Cardiac muscle cell (in vitro differentiated cells and primary cell): ENCODE results near the gene STARD3NL. TPM values are rescaled to one million over a fixed set of nuclear protein-coding genes. Genes with fewer than 3 reads are reported as not detected.

Experiments used
- DNase-seq, 2 donors: peaks; one replicate each; pipeline versions ENCODE4 v3.0.0 to v3.0.0-alpha.2; 2010 to 2017; ENCODE audit warnings: low read depth in 1 of 2, low spot score in 1 of 2
- H3K27ac ChIP-seq: fragments of 200-600 bp; sonication (generic); 2 replicates; pipeline ENCODE4 v1.5.1; 2016
- H3K27me3 ChIP-seq: fragments of 200-600 bp; sonication (generic); 2 replicates; pipeline ENCODE4 v1.6.0; 2016; ENCODE audit warnings: control low read depth
- H3K36me3 ChIP-seq: fragments of 200-600 bp; sonication (generic); 2 replicates; pipeline ENCODE4 v1.5.1; 2016; ENCODE audit warnings: control low read depth
- H3K4me1 ChIP-seq: fragments of 200-600 bp; sonication (generic); 2 replicates; pipeline ENCODE4 v1.8.1; 2017; ENCODE audit warnings: low read depth, mild to moderate bottlenecking, mixed run types
- H3K4me3 ChIP-seq: fragments of 200-600 bp; sonication (generic); 2 replicates; pipeline ENCODE4 v1.5.1; 2016; ENCODE audit warnings: mild to moderate bottlenecking
- H3K9me3 ChIP-seq: fragments of 200-600 bp; sonication (generic); 2 replicates; pipeline ENCODE4 v1.5.1; 2017; ENCODE audit warnings: low read depth, mild to moderate bottlenecking, control low read depth
- CTCF ChIP-seq: IDR thresholded peaks from 2 replicates; pipeline ENCODE4 v1.5.1; 2012; ENCODE audit warnings: low read depth, mild to moderate bottlenecking, low read length
- polyA plus RNA-seq: library from polyadenylated mRNA; unstranded; fragments of >200 nt; fragmentation: Nextera tagmentation; extraction: Ambion mirVana; gene quantifications from 2 replicates; pipeline ENCODE4 v1.2.1, GENCODE V29; 2016
- total RNA-seq: library from RNA; depleted of rRNA; stranded (reverse); fragments of >200 nt; gene quantifications from 2 replicates; pipeline ENCODE4 v1.2.3, GENCODE V29; 2016

STARD3NL gene
- total and polyA plus RNA-seq, 2 experiments from 2014 or later: 55.4 to 111 TPM

DNA sequence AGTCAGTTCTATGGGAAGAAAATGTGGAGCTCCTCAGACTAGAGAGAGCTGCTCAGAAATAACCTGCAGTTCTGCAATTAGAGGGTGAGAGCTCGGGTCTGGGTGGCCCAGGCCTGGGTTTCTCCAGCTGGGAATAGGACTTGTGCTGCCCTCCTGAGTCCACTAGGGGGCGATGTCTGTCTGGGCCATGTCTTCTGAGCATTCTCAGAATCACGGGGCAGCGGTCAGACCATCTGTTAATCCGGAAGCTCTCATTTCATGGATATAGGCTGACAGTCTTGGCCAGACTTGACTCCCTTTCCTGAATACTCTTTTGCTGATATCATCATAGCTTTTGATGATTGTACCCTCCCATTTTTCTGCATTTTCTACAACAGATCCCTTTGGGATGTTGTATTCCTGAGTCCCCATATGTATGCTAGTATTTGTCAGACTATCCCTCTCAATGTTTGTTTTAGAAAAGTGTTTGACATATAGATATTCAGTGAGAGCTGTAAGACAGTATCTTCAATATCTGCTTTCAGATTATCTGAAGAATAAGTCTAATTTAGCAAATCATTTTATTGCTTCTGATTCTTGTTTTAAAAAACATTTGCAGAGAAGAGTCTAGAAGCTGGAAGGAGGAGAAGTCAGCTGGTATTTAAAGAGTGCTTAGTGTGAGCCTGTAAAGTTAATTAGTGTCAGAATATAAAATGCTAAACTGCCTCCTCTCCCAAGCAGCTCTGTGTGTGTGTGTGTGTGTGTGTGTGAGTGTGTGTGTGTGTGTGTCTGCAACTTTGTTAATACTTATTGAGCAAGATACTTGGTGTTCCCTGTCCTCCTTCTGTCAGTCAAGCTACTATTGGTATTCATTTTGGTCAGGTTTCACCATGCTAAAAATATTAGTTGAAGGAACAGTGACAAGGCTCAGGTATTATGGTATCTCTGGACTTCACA lies 38.0 kb downstream of the STARD3NL start:
- TF ChIP-seq CTCF: peak; percentile 99
- H3K27me3 ChIP-seq: no peaks in the 10 kb centered on the region
- no peak overlapping the region for H3K4me3 ChIP-seq
- H3K27ac ChIP-seq: peak overlapping the region; percentile 25
- H3K4me1 ChIP-seq: no peaks in the 10 kb centered on the region
- no peaks in the 10 kb centered on the region for H3K9me3 ChIP-seq
- H3K36me3 ChIP-seq: peaks cover 42% of the 10 kb centered on the region
- peak; percentile 83 to 95 for DNase-seq

DNA sequence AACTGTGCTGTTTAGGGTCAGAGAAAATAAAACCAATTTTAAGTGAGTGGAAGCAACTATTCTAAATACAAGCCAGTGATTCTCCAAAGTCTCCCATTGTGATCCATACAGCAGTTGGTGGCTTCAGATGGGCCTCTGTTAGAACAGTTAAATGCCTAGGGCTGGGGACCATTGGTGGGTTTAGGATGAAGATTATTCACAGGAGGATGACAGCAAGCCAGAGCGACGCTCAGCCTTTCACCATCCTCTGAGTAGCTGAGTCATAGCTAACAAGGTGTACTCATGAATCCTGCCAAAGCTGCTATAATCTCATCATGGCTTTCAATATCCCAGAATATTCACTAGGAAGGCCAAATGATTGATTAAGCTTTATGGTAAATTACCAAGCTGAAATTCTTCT lies 39.6 kb downstream of the STARD3NL start:
- Histone ChIP-seq H3K36me3 (peaks cover 46% of the 10 kb centered on the region), H3K4me1 (no peaks in the 10 kb centered on the region), H3K4me3 (no peak overlapping the region), H3K9me3 (no peaks in the 10 kb centered on the region), H3K27me3 (no peaks in the 10 kb centered on the region), H3K27ac (no peak overlapping the region)
- DNase-seq: no peak
- TF ChIP-seq CTCF: no peak

DNA sequence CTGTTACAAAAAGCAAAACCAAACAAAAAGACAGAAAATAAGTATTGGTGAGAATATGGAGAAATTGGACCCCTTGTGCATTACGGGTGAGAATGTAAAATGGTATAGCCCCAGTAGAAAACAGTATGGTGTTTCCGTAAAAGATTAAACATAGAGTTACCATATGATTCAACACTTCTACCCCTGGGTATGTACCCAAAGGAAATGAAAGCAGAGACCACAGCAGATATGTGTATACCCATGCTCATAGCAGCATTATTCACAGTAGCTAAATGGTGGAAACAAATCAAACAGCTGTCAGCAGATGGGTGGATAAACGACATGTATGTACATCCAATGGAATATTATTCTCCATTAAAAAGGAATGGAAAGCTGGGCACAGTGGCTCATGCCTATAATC lies 42.4 kb downstream of the STARD3NL start:
- no peaks in the 10 kb centered on the region for H3K27me3 ChIP-seq
- H3K4me1 ChIP-seq: no peaks in the 10 kb centered on the region
- H3K4me3 ChIP-seq: no peak overlapping the region
- no peak overlapping the region for H3K27ac ChIP-seq
- TF ChIP-seq CTCF: no peak
- H3K9me3 ChIP-seq: no peaks in the 10 kb centered on the region
- peaks cover 46% of the 10 kb centered on the region for H3K36me3 ChIP-seq
- no peak for DNase-seq

DNA sequence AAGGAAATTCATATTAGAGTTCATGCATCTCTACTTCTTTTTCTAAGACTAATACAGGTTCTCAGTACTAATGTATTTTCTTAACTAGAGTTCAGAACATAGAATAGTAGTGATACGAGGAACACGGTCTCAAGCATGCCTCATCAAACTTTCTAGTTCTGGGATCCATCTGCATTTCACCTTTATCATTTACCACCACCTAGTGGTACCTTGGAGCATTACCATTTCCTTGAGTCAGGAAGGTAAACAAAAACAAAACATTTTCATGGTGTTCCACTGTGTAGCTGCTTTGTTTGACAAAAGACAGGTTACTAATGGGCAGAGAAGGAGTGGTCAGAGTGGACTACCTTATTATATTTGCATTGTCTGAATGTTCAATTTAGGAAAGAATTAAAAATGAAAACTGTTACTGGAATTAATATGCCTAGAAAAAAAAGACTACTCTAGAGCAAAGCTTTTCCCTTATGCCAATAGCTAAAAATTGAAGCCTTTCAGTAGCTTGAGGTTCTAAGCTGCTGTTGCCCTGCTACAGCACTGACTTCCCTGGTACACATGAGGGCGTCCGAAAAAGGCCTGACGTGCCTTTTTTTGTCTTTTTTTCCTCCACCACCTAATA lies 44.5 kb downstream of the STARD3NL start:
- no peak overlapping the region for H3K4me3 ChIP-seq
- H3K27ac ChIP-seq: no peak overlapping the region
- no peaks in the 10 kb centered on the region for H3K9me3 ChIP-seq
- peak; percentile 58 to 72 for DNase-seq
- H3K4me1 ChIP-seq: peaks cover 5% of the 10 kb centered on the region
- peaks cover 39% of the 10 kb centered on the region for H3K36me3 ChIP-seq
- peak; percentile 75 for TF ChIP-seq CTCF
- no peaks in the 10 kb centered on the region for H3K27me3 ChIP-seq

DNA sequence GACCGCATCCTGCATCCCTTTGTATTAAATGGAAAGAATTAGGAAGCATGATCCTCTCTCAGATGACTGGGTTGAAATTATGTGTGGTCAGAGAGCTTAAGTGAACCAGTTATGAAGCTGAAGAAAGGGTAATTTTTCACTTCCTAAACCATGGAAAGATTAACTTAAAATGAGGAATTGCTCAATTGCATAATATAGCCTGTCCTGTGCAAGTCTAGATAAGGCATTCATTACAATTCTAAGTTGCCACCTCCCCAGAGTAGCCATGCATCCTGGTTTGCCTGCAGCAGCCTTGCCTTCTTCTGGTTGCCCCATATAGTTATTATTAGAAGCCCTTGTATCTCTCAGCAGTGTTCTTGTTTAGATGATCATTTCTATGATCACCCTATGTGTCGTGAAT lies 45.3 kb downstream of the STARD3NL start:
- Histone ChIP-seq H3K9me3 (no peaks in the 10 kb centered on the region), H3K27me3 (no peaks in the 10 kb centered on the region), H3K36me3 (peaks cover 32% of the 10 kb centered on the region), H3K4me3 (no peak overlapping the region), H3K27ac (no peak overlapping the region), H3K4me1 (peaks cover 12% of the 10 kb centered on the region)
- TF ChIP-seq CTCF: no peak
- DNase-seq: no peak
